Hepatocyte (in vitro differentiated cells): Measurements from ENCODE around the gene RAB43.

Source experiments
- CTCF ChIP-seq: fragments of 200-600 bp; sonication (generic); IDR thresholded peaks from 2 replicates; pipeline ENCODE4 v1.5.1; 2016; ENCODE audit warnings: antibody characterized with exemption, mild to moderate bottlenecking; ENCODE audit not compliant: poor library complexity
- EZH2 ChIP-seq: fragments of 200-600 bp; sonication (generic); IDR thresholded peaks from 2 replicates; pipeline ENCODE4 v1.6.1; 2016; ENCODE audit warnings: antibody characterized with exemption, mild to moderate bottlenecking, borderline replicate concordance
- EZH2phosphoT487 ChIP-seq: fragments of 200-600 bp; sonication (generic); IDR thresholded peaks from one replicate; pipeline ENCODE4 v1.6.1; 2018; ENCODE audit warnings: antibody characterized with exemption, mild to moderate bottlenecking, low read depth, moderate library complexity; ENCODE audit not compliant: unreplicated experiment, severe bottlenecking

GRCh38 chr3:129040039-129040336 lies 81.6 kb downstream of the RAB43 start:
- TF ChIP-seq EZH2 (no peak), EZH2phosphoT487 (no peak), CTCF (no peak)
